CD4-positive, alpha-beta T cell treated with Interferon alpha-2 for 1 hour (primary cell): ENCODE data around the gene DNAJC19.
"Not testable (repeated sequence)": the region's sequence is repeated elsewhere in the genome, so short reads cannot be mapped to it uniquely, and the experiment has no call there.

Experiments used
- DNase-seq, 2 donors: peaks; one replicate each; pipeline ENCODE4 v3.0.0-alpha.2; 2020 to 2022

Gene DNAJC19

DNA sequence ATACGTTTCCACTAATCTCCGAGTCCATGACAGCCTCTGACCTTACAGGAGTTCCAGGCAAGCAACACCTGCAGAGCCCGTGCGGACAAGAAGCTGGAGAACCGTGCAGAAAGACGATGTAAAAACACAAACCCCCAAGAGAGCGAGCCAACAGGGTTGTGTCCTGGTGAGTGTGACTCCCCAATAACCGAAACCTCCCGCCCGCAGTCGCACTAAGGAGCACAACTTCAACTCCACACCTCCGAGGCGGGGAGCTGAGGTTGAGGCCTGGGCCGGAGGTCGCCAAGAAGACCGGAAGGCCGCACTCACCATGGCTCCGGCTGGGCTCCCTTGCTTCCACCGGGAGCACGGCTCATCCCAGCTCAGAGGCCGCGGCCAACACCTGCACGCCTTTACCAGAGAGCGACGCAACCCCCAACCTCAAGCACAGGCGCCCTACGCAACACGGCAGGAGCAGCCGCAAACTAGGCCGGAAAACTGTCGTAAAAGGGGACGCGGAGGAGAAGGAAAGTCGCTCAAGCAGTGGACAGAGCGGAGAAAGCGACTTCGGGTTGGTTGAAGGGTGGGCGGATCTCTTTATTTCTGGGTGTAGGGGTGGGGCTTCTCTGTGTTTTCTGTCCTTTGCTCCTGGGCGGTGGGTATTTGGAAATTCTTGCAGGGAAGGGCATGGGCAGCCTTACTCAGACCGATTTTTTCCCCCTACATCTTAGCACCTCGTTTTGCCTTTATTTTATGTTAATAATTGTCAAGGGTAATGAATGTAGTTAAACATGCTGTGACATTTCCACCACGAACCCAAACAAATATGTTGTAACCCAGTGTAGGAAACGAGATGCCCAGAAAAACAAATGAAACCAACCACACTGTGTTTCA, at the start of gene DNAJC19:
TSS of gene DNAJC19 (minus strand) at position 446 of the 873 bp plus-strand sequence. CDS start at position 312, 134 bp downstream.
- DNase-seq, result peak; percentile 92 to 94

DNA sequence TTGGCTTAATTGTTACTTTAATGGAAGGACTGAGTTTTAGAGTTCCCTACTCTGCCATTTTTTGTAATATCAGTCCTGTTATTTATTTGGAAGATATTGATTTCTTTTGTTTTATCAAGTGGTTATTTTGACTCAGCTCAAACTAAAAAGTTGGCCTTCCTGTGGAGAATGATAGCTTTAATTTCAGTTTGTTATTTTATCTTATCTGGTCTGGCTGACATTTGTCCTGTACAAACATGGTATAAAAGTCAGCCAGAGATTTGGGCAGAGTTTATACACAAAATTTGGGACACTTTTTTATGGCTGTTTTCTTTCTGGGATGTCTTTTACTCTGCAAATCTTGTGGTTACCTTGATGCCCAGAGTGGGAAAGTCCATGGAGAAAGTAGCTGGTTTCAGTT, 41.4 kb upstream of the DNAJC19 start:
- no peak for DNase-seq

DNA sequence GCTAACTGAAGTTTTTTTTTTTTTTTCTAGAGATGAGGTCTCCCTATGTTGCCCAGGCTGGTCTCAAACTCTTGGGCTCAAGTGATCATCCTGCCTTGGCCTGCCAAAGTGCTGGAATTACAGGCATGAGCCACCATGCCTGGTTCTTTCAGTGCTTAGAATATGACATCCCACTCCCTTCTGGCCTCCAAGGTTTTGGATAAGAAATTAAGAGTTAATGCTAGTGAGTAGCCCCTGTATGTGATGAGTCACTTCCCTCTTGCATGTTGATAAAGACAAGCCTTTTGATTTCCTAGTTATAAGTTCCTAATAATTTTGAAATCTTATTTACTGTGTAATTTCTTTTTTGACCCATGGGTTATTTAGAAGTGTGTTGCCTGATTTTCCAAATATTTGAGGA, 35.7 kb upstream of the DNAJC19 start:
- DNase-seq, result no peak

DNA sequence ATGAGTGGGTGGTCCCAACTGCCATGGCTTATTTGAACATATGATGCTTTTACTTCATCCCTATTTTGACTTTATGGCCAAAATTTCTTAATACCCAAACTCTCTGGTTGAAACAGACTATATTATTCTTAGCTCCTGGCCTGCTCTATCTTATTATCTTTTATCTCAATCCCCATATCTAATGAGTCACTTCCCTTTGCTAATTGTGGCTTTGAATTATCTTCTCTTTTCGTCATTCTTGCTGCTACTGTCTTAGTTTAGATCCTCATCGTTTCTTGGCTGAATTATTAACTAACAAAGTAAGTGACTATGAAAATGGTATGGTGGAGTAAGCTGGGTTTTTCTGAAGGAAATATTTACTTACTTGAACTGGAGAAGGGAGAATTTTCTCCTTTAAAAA, 28.2 kb upstream of the DNAJC19 start:
- DNase-seq, result no peak

- DNase-seq, result no peak
Measured at GRCh38 chr3:181009225-181009624, 19.7 kb upstream of the DNAJC19 start.

DNA sequence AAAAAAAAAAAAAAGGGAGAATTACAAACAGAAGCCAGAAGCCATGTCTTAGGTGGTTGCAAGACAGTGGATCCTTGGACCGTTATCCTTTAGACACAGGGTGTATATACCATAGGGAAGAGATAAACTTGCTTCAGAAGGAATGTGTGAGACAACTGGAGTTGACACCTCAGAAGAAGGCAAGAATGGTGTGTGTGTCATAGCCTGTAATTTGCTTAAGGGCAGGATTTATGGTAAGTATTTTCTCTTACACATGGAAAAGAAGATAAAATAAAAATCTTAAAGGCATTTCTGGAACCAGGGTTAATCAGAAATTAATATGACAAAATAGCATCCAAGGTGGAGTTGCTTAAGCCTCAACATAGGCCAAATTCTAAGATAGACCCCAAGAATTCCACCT, 19.3 kb upstream of the DNAJC19 start:
- no peak for DNase-seq

- DNase-seq, result no peak
Measured at GRCh38 chr3:181007262-181007661, 17.7 kb upstream of the DNAJC19 start.

DNA sequence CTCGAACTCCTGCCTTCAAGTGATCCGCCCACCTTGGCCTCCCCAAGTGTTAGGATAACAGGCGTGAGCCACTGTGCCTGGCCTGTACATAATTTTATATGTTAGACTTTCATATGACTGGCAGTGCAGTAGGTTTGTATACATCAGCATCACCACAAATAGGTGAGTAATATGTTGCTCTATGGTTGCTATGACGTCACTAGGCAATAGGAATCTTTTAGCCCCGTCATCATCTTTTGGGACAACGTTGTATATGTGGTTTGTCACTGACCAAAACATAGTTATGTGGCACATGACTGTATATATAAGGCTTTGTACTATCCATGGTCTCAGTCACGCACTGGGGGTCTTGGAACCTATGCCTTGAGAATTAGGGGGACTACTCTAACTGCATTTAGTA, 17.0 kb upstream of the DNAJC19 start:
- no peak for DNase-seq

DNA sequence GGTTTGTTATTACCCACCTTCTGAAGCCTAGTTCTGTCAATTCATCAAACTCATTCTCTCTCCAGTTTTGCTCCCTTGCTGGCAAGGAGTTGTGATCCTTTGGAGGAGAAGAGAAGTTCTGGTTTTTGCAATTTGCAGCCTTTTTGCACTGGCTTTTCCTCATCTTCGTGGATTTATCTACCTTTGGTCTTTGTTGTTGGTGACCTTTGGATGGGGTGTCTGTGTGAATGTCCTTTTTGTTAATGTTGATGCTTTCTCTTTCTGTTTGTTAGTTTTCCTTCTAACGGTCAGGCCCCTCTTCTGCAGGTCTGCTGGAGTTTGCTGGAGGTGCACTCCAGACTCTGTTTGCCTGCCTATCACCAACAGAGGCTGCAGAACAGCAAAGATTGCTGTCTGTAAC, 13.9 kb upstream of the DNAJC19 start:
- DNase-seq, result not testable (repeated sequence)

DNA sequence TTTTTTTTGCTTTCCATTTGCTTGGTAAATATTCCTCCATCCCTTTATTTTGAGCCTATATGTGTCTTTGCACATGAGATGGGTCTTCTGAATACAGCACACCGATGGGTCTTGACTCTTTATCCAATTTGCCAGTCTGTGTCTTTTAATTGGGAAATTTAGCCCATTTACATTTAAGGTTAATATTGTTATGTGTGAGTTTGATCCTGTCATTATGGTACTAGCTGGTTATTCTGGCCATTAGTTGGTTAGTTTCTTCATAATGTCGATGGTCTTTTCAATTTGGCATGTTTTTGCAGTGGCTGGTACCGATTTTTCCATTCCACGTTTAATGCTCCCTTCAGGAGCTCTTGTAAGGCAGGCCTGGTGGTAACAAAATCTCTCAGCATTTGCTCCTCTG, 12.8 kb upstream of the DNAJC19 start:
- DNase-seq, result not testable (repeated sequence)

DNA sequence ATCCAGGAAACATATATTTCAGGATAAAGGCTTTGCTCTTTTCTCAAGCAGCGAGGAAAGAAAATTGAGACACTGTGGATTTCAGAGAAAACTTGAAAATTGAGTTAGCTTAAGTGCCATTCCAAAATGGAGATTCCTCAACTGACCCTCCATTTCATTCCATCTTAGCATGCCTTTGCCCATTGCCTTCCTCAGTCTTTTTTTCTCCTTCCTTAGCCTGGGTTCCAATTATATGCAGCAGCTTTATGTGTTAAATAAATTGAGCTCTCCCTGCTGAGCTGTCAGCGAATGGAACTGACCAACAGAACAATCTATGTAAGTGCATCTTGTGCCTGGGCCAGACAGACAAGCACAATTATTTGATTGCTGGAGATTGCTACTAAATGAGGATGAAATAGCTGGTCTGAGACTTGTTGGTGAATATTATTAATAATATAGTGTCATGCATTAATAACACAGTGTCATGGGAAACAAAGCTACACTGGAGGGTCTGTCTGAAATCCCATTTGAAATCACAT, 6.9 kb upstream of the DNAJC19 start:
- DNase-seq, result no peak

DNA sequence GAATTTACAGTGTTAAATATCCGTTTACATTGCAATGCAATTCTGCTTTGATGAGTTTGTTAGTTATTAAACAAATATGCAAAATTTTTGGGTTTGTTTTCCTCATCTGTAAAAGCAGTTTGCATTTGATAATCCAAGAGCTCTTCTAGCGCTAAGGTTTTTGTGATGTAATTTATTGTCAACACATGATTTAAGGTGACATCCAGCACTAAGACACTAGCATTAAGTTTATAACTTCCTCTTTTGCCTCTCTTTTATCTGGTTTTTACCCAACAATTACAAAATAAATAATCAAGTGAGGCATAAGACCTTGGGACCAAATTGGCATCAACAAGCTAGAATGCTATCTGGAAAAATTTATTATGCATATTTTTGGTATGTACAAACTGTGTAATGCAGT, 969 bp upstream of the DNAJC19 start:
- no peak for DNase-seq

DNA sequence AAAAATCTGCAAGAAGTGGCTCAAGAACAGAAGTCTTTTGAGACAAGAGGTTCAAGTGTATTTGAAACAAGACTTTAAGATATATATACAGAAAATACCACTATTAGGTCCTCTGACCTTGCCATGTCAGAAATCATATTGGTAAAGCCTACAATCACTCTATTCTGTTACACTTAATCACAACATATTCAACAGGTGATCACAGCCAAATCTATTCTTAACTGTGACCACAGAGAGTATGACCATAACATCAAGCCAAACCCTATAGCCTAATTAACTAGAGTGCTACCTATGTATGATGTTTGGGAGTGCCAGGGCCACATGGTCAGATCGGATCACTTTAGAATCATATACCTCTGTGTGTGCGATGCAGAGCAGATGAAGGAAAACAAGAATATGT, 2.2 kb downstream of the DNAJC19 start:
- DNase-seq, result no peak

- not testable (repeated sequence) for DNase-seq
Measured at GRCh38 chr3:180986366-180986765, 3.2 kb downstream of the DNAJC19 start.

- DNase-seq, result no peak
Measured at GRCh38 chr3:180983136-180983535, 6.4 kb downstream of the DNAJC19 start.

DNA sequence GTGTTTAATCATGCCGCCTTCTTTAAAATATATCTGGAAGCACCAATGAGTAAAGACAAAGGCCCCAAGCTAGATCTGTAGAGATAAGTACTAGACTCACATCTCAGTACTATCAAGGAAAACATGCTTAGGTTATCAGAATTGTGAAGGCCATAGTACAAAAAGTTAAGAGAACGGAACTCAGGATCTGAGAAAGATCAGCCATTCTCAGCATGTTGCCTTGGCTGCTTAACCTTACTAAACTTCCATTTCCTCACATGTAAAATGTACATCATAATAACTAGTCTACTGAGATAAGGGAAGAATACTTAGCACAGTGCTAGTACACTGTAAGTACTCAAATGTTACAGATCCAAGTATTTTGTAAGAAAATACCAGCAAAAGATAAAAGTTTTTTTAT, 7.6 kb downstream of the DNAJC19 start:
- no peak for DNase-seq

DNA sequence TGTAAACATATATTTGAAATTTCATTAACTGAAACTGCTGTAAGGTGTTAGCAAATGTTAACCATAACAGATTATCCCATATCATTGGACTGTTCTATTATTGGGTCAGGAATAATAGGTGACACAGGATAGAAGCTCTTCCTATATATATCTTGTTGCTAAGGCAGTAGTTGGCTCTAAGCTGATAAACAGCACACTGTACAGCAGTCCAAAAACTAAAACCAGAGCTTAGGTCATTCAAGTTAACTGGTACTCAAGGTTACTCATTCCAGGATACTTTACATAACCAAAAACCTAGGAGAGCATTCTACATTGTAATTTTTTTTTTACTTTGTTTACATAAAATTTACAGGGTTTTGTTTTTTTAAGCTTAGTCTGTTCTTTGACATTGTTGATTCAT, 8.9 kb downstream of the DNAJC19 start:
- no peak for DNase-seq

- DNase-seq, result no peak
Measured at GRCh38 chr3:180979961-180980360, 9.6 kb downstream of the DNAJC19 start.

- DNase-seq, result no peak
Measured at GRCh38 chr3:180977498-180977897, 12.0 kb downstream of the DNAJC19 start.

DNA sequence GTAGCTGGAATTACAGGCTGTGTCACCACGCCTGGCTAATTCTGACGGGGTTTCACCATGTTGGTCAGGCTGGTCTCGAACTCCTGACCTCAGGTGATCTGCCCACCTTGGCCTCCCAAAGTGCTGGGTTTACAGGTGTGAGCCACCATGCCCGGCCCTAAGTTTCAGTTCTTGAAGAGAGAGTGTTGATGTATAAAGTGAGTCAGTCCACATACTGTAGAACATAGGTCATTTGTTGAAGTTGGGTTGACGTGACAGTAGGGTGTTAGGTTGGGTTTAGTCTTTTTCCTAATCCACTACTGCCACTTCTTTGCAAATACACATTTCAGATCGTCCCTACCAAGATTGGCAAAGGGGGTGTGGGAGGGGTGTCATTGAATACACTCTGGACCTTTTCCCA, 15.2 kb downstream of the DNAJC19 start:
- DNase-seq, result no peak

DNA sequence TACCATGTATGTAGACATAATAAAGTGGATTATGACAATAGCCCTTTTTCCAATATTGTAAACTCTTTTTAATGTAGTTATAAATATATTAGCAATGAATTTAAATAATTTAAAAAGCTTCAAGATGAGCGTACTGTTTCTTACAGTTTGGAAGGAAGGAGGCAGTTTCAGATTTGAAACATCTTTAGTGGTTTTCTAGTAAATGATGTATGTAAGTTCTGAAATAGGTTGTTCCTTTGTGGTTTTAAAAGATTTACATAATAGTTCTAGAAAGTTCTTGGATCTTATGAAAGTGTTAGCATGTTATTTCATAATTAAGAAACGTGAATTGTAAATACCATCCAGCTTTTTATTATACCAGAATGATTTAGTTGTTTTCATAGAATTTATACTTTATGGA, 16.0 kb downstream of the DNAJC19 start:
- DNase-seq, result no peak

GRCh38 chr3:180970931-180971330, 18.6 kb downstream of the DNAJC19 start:
- DNase-seq, result no peak

- no peak for DNase-seq
Measured at GRCh38 chr3:180962530-180962929, 27.0 kb downstream of the DNAJC19 start.

- no peak for DNase-seq
Measured at GRCh38 chr3:180961552-180961951, 28.0 kb downstream of the DNAJC19 start.

GRCh38 chr3:180961087-180961486, 28.4 kb downstream of the DNAJC19 start:
- DNase-seq, result no peak
